Sigmoid colon (tissue), 4 donors: ENCODE measurements around the gene MLXIP.

Experiments used
- EP300 ChIP-seq, 4 donors: sonication (generic); formaldehyde crosslinking; IDR thresholded peaks; one replicate each; pipeline ENCODE4 v1.6.1; 2017; ENCODE audit warnings: antibody characterized with exemption in 4 of 4
- TF ChIP-seq, protein P1 (sequence below), 4 experiments: fragments of 450-650 bp in 3 of 4; fragments of 200-600 bp in 1 of 4; IDR thresholded peaks; one replicate each; pipeline ENCODE4 v1.5.1; 2016 to 2019; ENCODE audit warnings: antibody characterized with exemption in 4 of 4, mild to moderate bottlenecking in 3 of 4, moderate library complexity in 2 of 4

GRCh38 chr12:122123051-122123760, 44.6 kb downstream of the MLXIP start:
- TF ChIP-seq EP300 (IDR thresholded peaks at IDR 0.05): no peak
- TF ChIP-seq, protein P1, sequence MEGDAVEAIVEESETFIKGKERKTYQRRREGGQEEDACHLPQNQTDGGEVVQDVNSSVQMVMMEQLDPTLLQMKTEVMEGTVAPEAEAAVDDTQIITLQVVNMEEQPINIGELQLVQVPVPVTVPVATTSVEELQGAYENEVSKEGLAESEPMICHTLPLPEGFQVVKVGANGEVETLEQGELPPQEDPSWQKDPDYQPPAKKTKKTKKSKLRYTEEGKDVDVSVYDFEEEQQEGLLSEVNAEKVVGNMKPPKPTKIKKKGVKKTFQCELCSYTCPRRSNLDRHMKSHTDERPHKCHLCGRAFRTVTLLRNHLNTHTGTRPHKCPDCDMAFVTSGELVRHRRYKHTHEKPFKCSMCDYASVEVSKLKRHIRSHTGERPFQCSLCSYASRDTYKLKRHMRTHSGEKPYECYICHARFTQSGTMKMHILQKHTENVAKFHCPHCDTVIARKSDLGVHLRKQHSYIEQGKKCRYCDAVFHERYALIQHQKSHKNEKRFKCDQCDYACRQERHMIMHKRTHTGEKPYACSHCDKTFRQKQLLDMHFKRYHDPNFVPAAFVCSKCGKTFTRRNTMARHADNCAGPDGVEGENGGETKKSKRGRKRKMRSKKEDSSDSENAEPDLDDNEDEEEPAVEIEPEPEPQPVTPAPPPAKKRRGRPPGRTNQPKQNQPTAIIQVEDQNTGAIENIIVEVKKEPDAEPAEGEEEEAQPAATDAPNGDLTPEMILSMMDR (IDR thresholded peaks at IDR 0.05): peak; percentile 79 to 91 (median 84)
